Right ventricle myocardium superior (tissue), 1 donor: ENCODE data around the gene RNF166. TPM values are rescaled to one million over a fixed set of nuclear protein-coding genes. Genes with fewer than 3 reads are reported as not detected.
A peak's percentile ranks its signal among the peaks of the same experiment; 100 is the strongest.

ENCODE experiments used
- ATAC-seq: fragments of 200-7000 bp; cut with Tn5 transposase; one replicate; pipeline ENCODE4 v1.9.1; 2020; ENCODE audit warnings: mild to moderate bottlenecking; ENCODE audit not compliant: poor library complexity
- DNase-seq: peaks from one replicate; pipeline ENCODE4 v3.0.0-alpha.2; 2020
- intact Hi-C: fragments of 100-400 bp; cut with DNase I; formaldehyde crosslinking; loops from one replicate; pipeline ENCODE4 v1.11.2; 2022
- total RNA-seq: library from RNA; stranded (reverse); fragmentation: NEBNext Ultra II Directional; extraction: Animal tissue kit (Norgen Biotek cat#: 25700); gene quantifications from one replicate; pipeline ENCODE4 v1.2.1, GENCODE V29; 2021
- donor health status: DM: no; HTN: yes; CAD: no; lungs with severe emphysema.

The RNF166 gene
- total RNA-seq, 1 donor from 2014 or later, result 14.6 TPM

- DNase-seq (no peak), ATAC-seq (no peak)
- intact Hi-C loops, result no loop called here
Measured at GRCh38 chr16:88726981-88727380, 20.8 kb upstream of the RNF166 start.

GRCh38 chr16:88726408-88726749 lies 20.2 kb upstream of the RNF166 start:
- intact Hi-C loops, result no loop called here
- DNase-seq (no peak), ATAC-seq (no peak)

- ATAC-seq (no peak), DNase-seq (no peak)
- intact Hi-C loops, result no loop called here
Measured at GRCh38 chr16:88725609-88726407, 19.6 kb upstream of the RNF166 start.

GRCh38 chr16:88724855-88725555 lies 18.8 kb upstream of the RNF166 start:
- DNase-seq (no peak), ATAC-seq (no peak)

GRCh38 chr16:88723911-88724310 lies 17.7 kb upstream of the RNF166 start:
- intact Hi-C loops, result no loop called here
- no peak for ATAC-seq
- no peak for DNase-seq

More at GRCh38 chr16:88724855-88725555, 18.8 kb upstream of the RNF166 start:
- intact Hi-C loops, result no loop called here

- no peak for DNase-seq
- no peak for ATAC-seq
- intact Hi-C loops, result no loop called here
Measured at GRCh38 chr16:88723507-88723887, 17.3 kb upstream of the RNF166 start.

GRCh38 chr16:88722784-88723506 lies 16.7 kb upstream of the RNF166 start:
- intact Hi-C loops, result no loop called here
- DNase-seq, result no peak

GRCh38 chr16:88721815-88722755 lies 15.9 kb upstream of the RNF166 start:
- intact Hi-C loops, result no loop called here
- DNase-seq (no peak), ATAC-seq (no peak)

More at GRCh38 chr16:88722784-88723506, 16.7 kb upstream of the RNF166 start:
- ATAC-seq, result no peak

- ATAC-seq (no peak), DNase-seq (no peak)
- intact Hi-C loops, result no loop called here
Measured at GRCh38 chr16:88721236-88721635, 15.0 kb upstream of the RNF166 start.

- ATAC-seq, result no peak
Measured at GRCh38 chr16:88720396-88720970, 14.3 kb upstream of the RNF166 start.

GRCh38 chr16:88719933-88720296 lies 13.7 kb upstream of the RNF166 start:
- intact Hi-C loops, result no loop called here
- ATAC-seq (no peak), DNase-seq (no peak)

More at GRCh38 chr16:88720396-88720970, 14.3 kb upstream of the RNF166 start:
- no peak for DNase-seq
- intact Hi-C loops, result no loop called here

- intact Hi-C loops, result no loop called here
- ATAC-seq (peak; percentile 66), DNase-seq (peak; percentile 76)
Measured at GRCh38 chr16:88719267-88719932, 13.2 kb upstream of the RNF166 start.

GRCh38 chr16:88718178-88718577 lies 12.0 kb upstream of the RNF166 start:
- ATAC-seq, result no peak
- DNase-seq, result no peak
- intact Hi-C loops, result no loop called here

- intact Hi-C loops, result no loop called here
- ATAC-seq (no peak), DNase-seq (no peak)
Measured at GRCh38 chr16:88716601-88717001, 10.4 kb upstream of the RNF166 start.

GRCh38 chr16:88716201-88716600 lies 10.0 kb upstream of the RNF166 start:
- no peak for ATAC-seq
- no peak for DNase-seq
- intact Hi-C loops, result no loop called here

GRCh38 chr16:88715312-88716190 lies 9.3 kb upstream of the RNF166 start:
- ATAC-seq, result no peak
- intact Hi-C loops, result no loop called here
- no peak for DNase-seq
